GM19351 (cell line): ENCODE results near the gene SLC25A6.
A peak's percentile ranks its signal among the peaks of the same experiment; 100 is the strongest.
"Not testable (repeated sequence)": the region's sequence is repeated elsewhere in the genome, so short reads cannot be mapped to it uniquely, and the experiment has no call there.

ENCODE experiments used
- ATAC-seq: cut with Tn5 transposase; IDR thresholded peaks from one replicate; pipeline ENCODE4 v1.9.1; 2021; ENCODE audit warnings: mild to moderate bottlenecking, moderate library complexity; ENCODE audit not compliant: unreplicated experiment

SLC25A6 gene

DNA sequence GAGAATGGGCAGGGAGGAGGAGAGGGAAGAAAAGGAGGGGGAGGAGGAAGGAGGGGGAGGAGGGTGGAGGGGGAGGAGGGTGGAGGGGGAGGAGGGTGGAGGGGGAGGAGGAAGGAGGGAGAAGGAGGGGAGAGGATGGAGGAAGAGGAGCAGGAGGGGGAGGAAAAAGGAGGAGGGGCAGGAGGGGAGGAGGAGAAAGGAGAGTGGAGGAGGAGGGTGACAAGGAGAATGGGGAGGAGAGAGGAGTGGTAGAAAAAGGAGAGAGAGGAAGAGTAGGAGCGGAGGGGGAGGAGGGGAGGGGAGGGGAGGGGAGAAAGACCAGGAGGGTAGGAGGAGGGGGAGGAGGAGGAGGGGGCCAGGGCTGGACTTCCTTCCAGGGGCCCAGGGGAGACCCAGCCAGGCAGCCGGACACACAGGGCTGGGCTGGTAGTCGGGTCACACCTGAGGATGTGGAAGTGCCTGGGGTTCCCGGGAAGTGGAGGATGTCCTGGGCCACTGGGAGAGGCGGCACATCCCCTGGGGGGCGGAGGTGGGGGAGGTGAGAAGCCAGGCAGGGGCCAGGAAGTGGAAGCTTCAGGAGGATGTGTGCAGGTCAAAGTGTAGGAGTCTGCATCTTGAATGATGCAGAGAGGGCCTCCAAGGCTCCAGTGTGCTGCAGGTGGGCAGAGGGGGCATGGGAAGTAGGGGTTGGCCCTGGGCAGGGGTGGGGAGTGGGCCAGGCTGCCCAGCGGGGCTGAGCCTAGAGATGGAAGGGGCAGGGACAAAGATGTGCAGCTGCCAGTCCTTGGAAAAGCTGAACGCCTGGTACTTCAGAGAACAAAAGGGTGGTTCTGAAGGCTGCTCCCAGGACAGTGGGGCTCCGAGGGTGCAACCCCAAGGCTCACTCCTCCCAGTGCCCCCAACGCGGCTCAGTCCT, 36.5 kb downstream of the SLC25A6 start:
- no peak for ATAC-seq

DNA sequence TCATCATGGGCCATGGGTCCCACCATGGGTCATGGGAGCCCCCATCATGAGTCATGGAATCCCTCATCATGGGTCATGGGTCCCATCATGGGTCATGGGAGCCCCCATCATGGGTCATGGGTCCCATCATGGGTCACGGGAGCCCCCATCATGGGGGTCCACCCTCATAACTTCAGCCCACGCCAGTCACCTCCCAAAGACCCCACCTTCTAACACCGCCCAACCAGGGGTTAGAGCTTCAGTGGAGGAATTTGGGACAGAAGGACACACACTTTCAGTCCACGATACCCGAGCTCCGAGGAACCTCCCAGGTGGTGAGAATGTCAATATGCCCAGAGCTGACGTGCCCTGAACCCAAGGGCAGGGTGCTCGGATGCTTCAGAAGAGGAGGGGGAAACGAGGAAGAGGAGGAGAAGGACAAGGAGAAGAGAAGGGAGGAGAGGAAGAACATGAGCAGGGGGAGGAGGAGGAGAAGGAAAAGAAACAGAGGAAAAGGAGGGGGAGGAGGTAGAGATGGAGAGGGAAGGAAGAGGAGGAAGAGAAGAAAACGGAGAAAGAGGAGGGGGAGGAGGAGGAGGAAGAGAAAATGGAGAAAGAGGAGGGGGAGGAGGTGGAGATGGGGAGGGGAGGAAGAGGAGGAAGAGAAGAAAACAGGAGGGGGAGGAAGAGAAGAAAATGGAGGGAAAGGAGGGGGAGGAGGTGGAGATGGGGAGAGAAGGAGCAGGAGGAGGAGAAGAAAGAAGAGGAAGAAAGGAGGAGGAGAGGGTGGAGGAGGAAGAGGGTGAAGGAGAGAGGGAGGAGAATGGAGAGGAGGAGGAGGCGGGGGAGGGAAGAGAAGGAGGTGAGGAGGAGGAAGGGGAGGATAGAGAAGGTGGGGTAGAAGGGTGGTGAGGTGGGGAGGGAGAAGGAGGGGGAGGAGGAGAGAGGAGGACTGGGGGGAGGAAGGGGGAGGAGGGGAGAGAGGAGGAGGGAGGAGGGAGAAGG, 37.6 kb downstream of the SLC25A6 start:
- no peak for ATAC-seq

DNA sequence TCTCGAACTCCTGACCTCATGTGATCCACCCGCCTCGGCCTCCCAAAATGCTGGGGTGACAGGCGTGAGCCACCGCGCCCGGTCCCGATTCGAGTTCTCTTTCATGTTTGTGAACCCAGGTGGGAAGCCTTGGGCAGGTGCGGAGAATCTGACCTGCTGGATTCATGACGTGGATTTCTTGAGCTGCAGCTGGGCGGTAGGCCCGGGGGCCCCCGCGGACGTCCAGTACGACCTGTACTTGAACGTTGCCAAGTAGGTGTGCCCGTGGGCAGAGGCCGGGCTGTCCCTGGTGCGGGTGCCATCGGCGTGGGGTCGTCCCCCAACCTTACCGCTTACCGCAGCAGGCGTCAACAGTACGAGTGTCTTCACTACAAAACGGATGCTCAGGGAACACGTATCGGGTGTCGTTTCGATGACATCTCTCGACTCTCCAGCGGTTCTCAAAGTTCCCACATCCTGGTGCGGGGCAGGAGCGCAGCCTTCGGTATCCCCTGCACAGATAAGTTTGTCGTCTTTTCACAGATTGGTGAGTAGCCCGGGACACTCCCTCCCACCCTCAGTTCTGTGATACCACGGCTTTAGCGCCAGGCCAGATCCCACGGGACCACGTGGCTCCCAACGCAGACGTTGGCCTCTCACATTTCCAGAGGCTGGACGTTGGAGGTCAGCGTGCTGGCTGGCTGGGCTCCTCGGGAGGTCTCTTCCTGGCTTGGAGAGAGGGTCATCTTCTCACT, 39.8 kb downstream of the SLC25A6 start:
- no peak for ATAC-seq

DNA sequence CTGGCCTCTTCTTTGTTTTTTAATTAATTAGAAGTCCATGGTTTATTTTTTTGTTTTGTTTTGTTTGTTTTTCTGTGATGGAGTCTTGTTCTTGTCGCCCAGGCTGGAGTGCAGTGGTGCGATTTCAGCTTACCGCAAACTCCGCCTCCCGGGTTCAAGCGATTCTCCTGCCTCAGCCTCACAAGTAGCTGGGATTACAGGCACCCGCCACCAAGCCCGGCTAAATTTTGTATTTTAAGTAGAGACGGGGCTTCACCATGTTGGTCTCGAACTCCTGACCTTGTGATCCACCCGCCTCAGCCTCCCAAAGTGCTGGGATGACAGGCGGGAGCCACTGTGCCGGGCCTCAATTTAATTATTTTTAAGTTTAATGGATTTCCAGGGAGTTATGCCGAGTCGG, 42.3 kb downstream of the SLC25A6 start:
- ATAC-seq = not testable (repeated sequence)

- ATAC-seq = no peak
Measured at GRCh38 chrX:1341545-1342184, 50.2 kb downstream of the SLC25A6 start.

GRCh38 chrX:1336948-1337779, 54.7 kb downstream of the SLC25A6 start:
- peak; percentile 36 for ATAC-seq

DNA sequence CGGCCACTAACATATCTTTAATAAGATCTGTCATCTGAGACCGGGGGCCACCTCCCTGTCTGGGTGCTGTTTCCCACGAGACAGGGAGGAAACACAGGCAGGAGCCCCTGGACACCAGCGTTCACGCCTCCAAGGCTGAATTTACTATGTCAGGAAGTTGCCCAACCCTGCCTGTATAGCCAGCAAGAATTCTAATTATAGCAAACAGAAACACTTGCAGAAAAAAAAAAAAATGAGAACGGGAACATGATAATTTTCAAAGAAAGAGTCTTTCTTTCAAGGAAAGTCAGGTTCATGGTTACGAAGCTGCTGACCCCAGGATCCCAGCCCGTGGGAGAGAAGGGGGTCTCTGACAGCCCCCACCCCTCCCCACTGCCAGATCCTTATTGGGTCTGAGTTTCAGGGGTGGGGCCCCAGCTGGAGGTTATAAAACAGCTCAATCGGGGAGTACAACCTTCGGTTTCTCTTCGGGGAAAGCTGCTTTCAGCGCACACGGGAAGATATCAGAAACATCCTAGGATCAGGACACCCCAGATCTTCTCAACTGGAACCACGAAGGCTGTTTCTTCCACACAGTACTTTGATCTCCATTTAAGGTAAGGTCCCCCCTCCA, 55.5 kb downstream of the SLC25A6 start, which contains the start of gene IL3RA:
Gene IL3RA, plus strand, starts transcription at position 455 of the 613 bp plus-strand sequence. CDS start 4,981 bp downstream, outside the sequence.
- ATAC-seq = peak; percentile 55
